Right atrium auricular region (tissue), 2 donors: ENCODE results near the gene ACSBG1. TPM values are rescaled to one million over a fixed set of nuclear protein-coding genes. Genes with fewer than 3 reads are reported as not detected.

Experiments
- DNase-seq: peaks from one replicate; pipeline ENCODE4 v3.0.0-alpha.2; 2019; ENCODE audit warnings: low spot score
- H3K27ac ChIP-seq, 2 donors: fragments of 200-600 bp; sonication (generic); 1 replicate in 1 of 2; 2 replicates in 1 of 2; pipeline ENCODE4 v1.5.1; 2016 to 2019
- H3K27me3 ChIP-seq, 2 donors: fragments of 200-600 bp; sonication (generic); one replicate each; pipeline versions ENCODE4 v1.5.1 to v1.6.0; 2017 to 2019
- H3K36me3 ChIP-seq: fragments of 200-600 bp; sonication (generic); one replicate; pipeline ENCODE4 v1.5.1; 2016
- H3K4me1 ChIP-seq, 2 donors: fragments of 200-600 bp; sonication (generic); one replicate each; pipeline versions ENCODE4 v1.5.1 to v1.6.0; 2017 to 2019
- H3K4me3 ChIP-seq, 2 donors: fragments of 200-600 bp; sonication (generic); 1 replicate in 1 of 2; 2 replicates in 1 of 2; pipeline ENCODE4 v1.5.1; 2017 to 2019; ENCODE audit warnings: mild to moderate bottlenecking in 1 of 2, moderate library complexity in 1 of 2
- H3K9me3 ChIP-seq, 2 donors: fragments of 200-600 bp; sonication (generic); one replicate each; pipeline ENCODE4 v1.5.1; 2019
- CTCF ChIP-seq, 2 donors: fragments of 200-600 bp; sonication (generic); IDR thresholded peaks; one replicate each; pipeline ENCODE4 v1.5.1; 2019; ENCODE audit warnings: antibody characterized with exemption in 2 of 2
- total RNA-seq, 2 donors: library from RNA; depleted of rRNA; stranded (reverse); fragments of >200 nt; gene quantifications; one replicate each; pipeline ENCODE4 v1.1.0, GENCODE V29; 2016

ACSBG1 gene
- total RNA-seq, 2 donors from 2014 or later: not detected

- Histone ChIP-seq H3K27ac (peak overlapping the region; percentile 81 to 93), H3K36me3 (no peaks in the 10 kb centered on the region), H3K4me3 (no peak overlapping the region), H3K4me1 (peaks cover 0 to 76% of the 10 kb centered on the region in 2 donors), H3K27me3 (no peaks in the 10 kb centered on the region), H3K9me3 (no peaks in the 10 kb centered on the region)
- DNase-seq: peak; percentile 57
- no peak for TF ChIP-seq CTCF (IDR thresholded peaks at IDR 0.05)
Observed at GRCh38 chr15:78206326-78207109, 27.8 kb downstream of the ACSBG1 start.

DNA sequence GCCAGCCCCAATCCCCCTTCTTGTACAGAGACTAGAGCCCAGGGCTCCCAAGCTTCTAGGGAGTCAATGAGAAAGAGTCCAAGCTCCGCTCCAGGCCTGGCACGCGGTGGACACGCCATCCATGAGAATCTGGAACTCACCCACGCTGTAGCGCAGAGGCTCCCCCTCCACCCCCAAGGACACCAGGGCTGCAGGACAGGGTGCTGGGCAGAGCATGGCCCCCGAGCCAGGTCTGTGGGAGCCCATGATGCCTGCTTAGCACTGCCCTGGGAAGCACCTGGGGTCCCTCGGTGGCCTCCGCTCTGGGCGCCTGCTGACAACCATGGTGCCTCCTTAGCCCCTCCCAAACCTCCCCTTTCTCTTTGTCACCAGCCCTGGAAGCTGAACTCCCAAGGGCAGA is 28.5 kb downstream of the ACSBG1 start:
- H3K4me3 ChIP-seq: no peak overlapping the region
- H3K36me3 ChIP-seq: no peaks in the 10 kb centered on the region
- peak overlapping the region; percentile 81 to 93 for H3K27ac ChIP-seq
- TF ChIP-seq CTCF (IDR thresholded peaks at IDR 0.05): no peak
- peak; percentile 55 for DNase-seq
- no peaks in the 10 kb centered on the region for H3K9me3 ChIP-seq
- H3K4me1 ChIP-seq: peaks cover 0 to 69% of the 10 kb centered on the region in 2 donors
- no peaks in the 10 kb centered on the region for H3K27me3 ChIP-seq

- H3K36me3 ChIP-seq: no peaks in the 10 kb centered on the region
- H3K27me3 ChIP-seq: no peaks in the 10 kb centered on the region
- DNase-seq: no peak
- TF ChIP-seq CTCF (IDR thresholded peaks at IDR 0.05): no peak
- no peaks in the 10 kb centered on the region for H3K9me3 ChIP-seq
- H3K4me1 ChIP-seq: peaks cover 0 to 64% of the 10 kb centered on the region in 2 donors
- peak overlapping the region; percentile 81 to 93 for H3K27ac ChIP-seq
- no peak overlapping the region for H3K4me3 ChIP-seq
Observed at GRCh38 chr15:78205337-78205736, 29.0 kb downstream of the ACSBG1 start.

GRCh38 chr15:78204351-78205309 is 29.7 kb downstream of the ACSBG1 start:
- H3K4me1 ChIP-seq: peaks cover 0 to 57% of the 10 kb centered on the region in 2 donors
- no peaks in the 10 kb centered on the region for H3K27me3 ChIP-seq
- H3K9me3 ChIP-seq: no peaks in the 10 kb centered on the region
- no peak for TF ChIP-seq CTCF (IDR thresholded peaks at IDR 0.05)
- DNase-seq: peak; percentile 59
- no peaks in the 10 kb centered on the region for H3K36me3 ChIP-seq
- peak overlapping the region; percentile 81 to 93 for H3K27ac ChIP-seq
- no peak overlapping the region for H3K4me3 ChIP-seq

GRCh38 chr15:78203346-78204225 is 30.8 kb downstream of the ACSBG1 start:
- H3K27me3 ChIP-seq: no peaks in the 10 kb centered on the region
- no peak for TF ChIP-seq CTCF (IDR thresholded peaks at IDR 0.05)
- peaks cover 0 to 50% of the 10 kb centered on the region in 2 donors for H3K4me1 ChIP-seq
- H3K4me3 ChIP-seq: no peak overlapping the region
- peak overlapping the region; percentile 81 to 93 for H3K27ac ChIP-seq
- H3K9me3 ChIP-seq: no peaks in the 10 kb centered on the region
- peak; percentile 58 for DNase-seq
- H3K36me3 ChIP-seq: no peaks in the 10 kb centered on the region
